Suprapubic skin (tissue), 4 donors: Measurements from ENCODE around the gene S100A9. TPM values are rescaled to one million over a fixed set of nuclear protein-coding genes. Genes with fewer than 3 reads are reported as not detected.

Source experiments
- DNase-seq, 2 donors: peaks; one replicate each; pipeline ENCODE4 v3.0.0-alpha.2; 2019; ENCODE audit warnings: low spot score in 2 of 2
- H3K27ac ChIP-seq: fragments of 200-600 bp; sonication (generic); one replicate; pipeline ENCODE4 v1.5.1; 2019
- H3K27me3 ChIP-seq: fragments of 200-600 bp; sonication (generic); one replicate; pipeline ENCODE4 v1.5.1; 2019
- H3K36me3 ChIP-seq: fragments of 200-600 bp; sonication (generic); one replicate; pipeline ENCODE4 v1.5.1; 2019
- H3K4me1 ChIP-seq: fragments of 200-600 bp; sonication (generic); one replicate; pipeline ENCODE4 v1.5.1; 2019
- H3K4me3 ChIP-seq: fragments of 200-600 bp; sonication (generic); one replicate; pipeline ENCODE4 v1.5.1; 2019; ENCODE audit warnings: mild to moderate bottlenecking
- H3K9me3 ChIP-seq: fragments of 200-600 bp; sonication (generic); one replicate; pipeline ENCODE4 v1.5.1; 2019
- CTCF ChIP-seq, 2 donors: fragments of 200-600 bp in 1 of 2; fragments of 450-650 bp in 1 of 2; sonication (generic) in 1 of 2; IDR thresholded peaks; one replicate each; pipeline ENCODE4 v1.5.1; 2016 to 2019; ENCODE audit warnings: antibody characterized with exemption in 2 of 2, mild to moderate bottlenecking in 1 of 2, moderate library complexity in 1 of 2
- EP300 ChIP-seq: sonication (generic); formaldehyde crosslinking; IDR thresholded peaks from one replicate; pipeline ENCODE4 v1.6.1; 2017; ENCODE audit warnings: antibody characterized with exemption
- POLR2A ChIP-seq, 2 donors: fragments of 450-650 bp; IDR thresholded peaks; one replicate each; pipeline ENCODE4 v1.6.1; 2017; ENCODE audit warnings: antibody characterized with exemption in 2 of 2, mild to moderate bottlenecking in 2 of 2, moderate library complexity in 2 of 2
- POLR2AphosphoS5 ChIP-seq, 3 donors: sonication (generic); formaldehyde crosslinking; IDR thresholded peaks; one replicate each; pipeline ENCODE4 v1.6.1; 2017; ENCODE audit warnings: antibody characterized with exemption in 3 of 3
- WGBS: methylation state at CpG from one replicate; pipeline ENCODE4 v1.1.5; 2018; 5-methylcytosine and 5-hydroxymethylcytosine counted together
- total RNA-seq, 4 donors: library from RNA; depleted of rRNA; stranded (reverse); fragments of >200 nt; gene quantifications; one replicate each; pipeline ENCODE4 v1.1.0, GENCODE V29; 2016

The S100A9 gene
- total RNA-seq, 4 donors from 2014 or later: 11.0 to 95.4 (median 51.1) TPM

GRCh38 chr1:153387001-153387400 lies 29.3 kb downstream of the S100A9 start:
- H3K4me3 ChIP-seq: no peak overlapping the region
- WGBS: 97% methylated on average over 4 of the region's 4 CpGs
- H3K4me1 ChIP-seq: peaks cover 23% of the 10 kb centered on the region
- no peaks in the 10 kb centered on the region for H3K9me3 ChIP-seq
- TF ChIP-seq POLR2A (IDR thresholded peaks at IDR 0.05): no peak
- TF ChIP-seq POLR2AphosphoS5 (IDR thresholded peaks at IDR 0.05): no peak
- TF ChIP-seq CTCF (IDR thresholded peaks at IDR 0.05): no peak
- TF ChIP-seq EP300: no peak
- DNase-seq: no peak
- H3K36me3 ChIP-seq: no peaks in the 10 kb centered on the region
- no peaks in the 10 kb centered on the region for H3K27me3 ChIP-seq
- H3K27ac ChIP-seq: no peak overlapping the region

GRCh38 chr1:153387785-153388184 lies 30.1 kb downstream of the S100A9 start:
- no peak overlapping the region for H3K27ac ChIP-seq
- DNase-seq: no peak
- H3K36me3 ChIP-seq: no peaks in the 10 kb centered on the region
- peaks cover 23% of the 10 kb centered on the region for H3K4me1 ChIP-seq
- TF ChIP-seq POLR2A (IDR thresholded peaks at IDR 0.05) (no peak), EP300 (no peak), CTCF (IDR thresholded peaks at IDR 0.05) (no peak), POLR2AphosphoS5 (IDR thresholded peaks at IDR 0.05) (no peak)
- H3K4me3 ChIP-seq: no peak overlapping the region
- peaks cover 5% of the 10 kb centered on the region for H3K27me3 ChIP-seq
- 76% methylated on average over 3 of the region's 4 CpGs for WGBS
- H3K9me3 ChIP-seq: no peaks in the 10 kb centered on the region

- peaks cover 5% of the 10 kb centered on the region for H3K27me3 ChIP-seq
- no peak overlapping the region for H3K4me3 ChIP-seq
- no peak overlapping the region for H3K27ac ChIP-seq
- WGBS: 85% methylated on average over 1 of the region's 1 CpG
- no peak for TF ChIP-seq POLR2A (IDR thresholded peaks at IDR 0.05)
- TF ChIP-seq POLR2AphosphoS5 (IDR thresholded peaks at IDR 0.05): no peak
- TF ChIP-seq CTCF (IDR thresholded peaks at IDR 0.05): no peak
- no peak for TF ChIP-seq EP300
- no peaks in the 10 kb centered on the region for H3K36me3 ChIP-seq
- H3K9me3 ChIP-seq: no peaks in the 10 kb centered on the region
- DNase-seq: no peak
- peaks cover 24% of the 10 kb centered on the region for H3K4me1 ChIP-seq
These were observed 31.7 kb downstream of the S100A9 start for GRCh38 chr1:153389401-153389800.

- peaks cover 32% of the 10 kb centered on the region for H3K4me1 ChIP-seq
- peaks cover 5% of the 10 kb centered on the region for H3K27me3 ChIP-seq
- H3K36me3 ChIP-seq: no peaks in the 10 kb centered on the region
- no peaks in the 10 kb centered on the region for H3K9me3 ChIP-seq
- no peak for DNase-seq
- no peak overlapping the region for H3K4me3 ChIP-seq
- no peak overlapping the region for H3K27ac ChIP-seq
- WGBS: 62% methylated on average over 14 of the region's 17 CpGs
- TF ChIP-seq CTCF (IDR thresholded peaks at IDR 0.05) (no peak), POLR2A (IDR thresholded peaks at IDR 0.05) (no peak), EP300 (no peak), POLR2AphosphoS5 (IDR thresholded peaks at IDR 0.05) (no peak)
These were observed 32.6 kb downstream of the S100A9 start for GRCh38 chr1:153389973-153390879.

GRCh38 chr1:153390938-153391710 lies 33.5 kb downstream of the S100A9 start, which contains the start of gene S100A8:
Gene S100A8, minus strand, starts transcription at chr1:153391073. Its CDS starts 538 bp downstream, at chr1:153390535.
- H3K4me1 ChIP-seq: peaks cover 35% of the 10 kb centered on the region
- WGBS: 42% methylated on average over 7 of the region's 7 CpGs
- H3K27ac ChIP-seq: no peak within 1 kb of the TSS
- DNase-seq: no peak
- peaks cover 5% of the 10 kb centered on the region for H3K27me3 ChIP-seq
- no peaks in the 10 kb centered on the region for H3K36me3 ChIP-seq
- no peak within 1 kb of the TSS for H3K4me3 ChIP-seq
- H3K9me3 ChIP-seq: no peaks in the 10 kb centered on the region
- no peak for TF ChIP-seq EP300
- TF ChIP-seq POLR2AphosphoS5 (IDR thresholded peaks at IDR 0.05): peak in 1 of 3 donors; percentile 27
- no peak for TF ChIP-seq POLR2A (IDR thresholded peaks at IDR 0.05)
